NCI-H82 (cell line): ENCODE results near the gene NUMA1.

Experiments used
- DNase-seq: peaks from one replicate; lab custom pipeline; 2025; lab: John Stamatoyannopoulos, UW

NUMA1 gene

GRCh38 chr11:72023335-72023734 lies 57.0 kb downstream of the NUMA1 start:
- no peak for DNase-seq

- no peak for DNase-seq
Observed at GRCh38 chr11:72018171-72018570, 62.2 kb downstream of the NUMA1 start.

- DNase-seq, result peak; percentile 32
Observed at GRCh38 chr11:72015511-72016061, 64.8 kb downstream of the NUMA1 start.

GRCh38 chr11:72014761-72015320 lies 65.5 kb downstream of the NUMA1 start:
- DNase-seq, result no peak

GRCh38 chr11:72013765-72014711 lies 66.3 kb downstream of the NUMA1 start:
- no peak for DNase-seq

- DNase-seq, result no peak
Observed at GRCh38 chr11:72012897-72013721, 67.2 kb downstream of the NUMA1 start.

GRCh38 chr11:72012091-72012630 lies 68.2 kb downstream of the NUMA1 start:
- DNase-seq, result no peak

GRCh38 chr11:72010529-72011233 lies 69.7 kb downstream of the NUMA1 start:
- no peak for DNase-seq

- no peak for DNase-seq
Observed at GRCh38 chr11:72009156-72009555, 71.2 kb downstream of the NUMA1 start.

- no peak for DNase-seq
Observed at GRCh38 chr11:72008728-72009127, 71.6 kb downstream of the NUMA1 start.

GRCh38 chr11:72007587-72007986 lies 72.8 kb downstream of the NUMA1 start:
- no peak for DNase-seq

GRCh38 chr11:72007089-72007476 lies 73.3 kb downstream of the NUMA1 start:
- DNase-seq, result no peak

- DNase-seq, result no peak
Observed at GRCh38 chr11:72006309-72007088, 73.8 kb downstream of the NUMA1 start.

GRCh38 chr11:72005347-72006260 lies 74.7 kb downstream of the NUMA1 start:
- no peak for DNase-seq

GRCh38 chr11:72004515-72005346 lies 75.6 kb downstream of the NUMA1 start:
- no peak for DNase-seq

- no peak for DNase-seq
Observed at GRCh38 chr11:72003776-72004171, 76.6 kb downstream of the NUMA1 start.

GRCh38 chr11:72002841-72003775 lies 77.2 kb downstream of the NUMA1 start:
- DNase-seq, result no peak
